Kidney (tissue), 14 donors: Measurements from ENCODE around the gene ISM1. TPM values are rescaled to one million over a fixed set of nuclear protein-coding genes. Genes with fewer than 3 reads are reported as not detected.

Experiments
- DNase-seq, 5 donors: peaks; one replicate each; pipeline ENCODE4 v3.0.0-alpha.2; 2013 to 2020
- FAIRE-seq: peaks from 2 replicates; lab custom pipeline; 2012; peaks lifted over from hg19 to GRCh38; lab: Jason Lieb, UNC
- H3K27ac ChIP-seq, 2 donors: one replicate each; pipeline ENCODE4 v1.7.0; 2013; ENCODE audit warnings: low read depth in 2 of 2, low read length in 2 of 2, inconsistent platforms in 1 of 2
- H3K27me3 ChIP-seq: one replicate; pipeline ENCODE4 v1.7.1; 2013; ENCODE audit warnings: low read length, inconsistent platforms; ENCODE audit not compliant: control insufficient read depth, insufficient read depth
- H3K36me3 ChIP-seq, 3 donors: one replicate each; pipeline versions ENCODE4 v1.7.0 to v1.7.1; 2013; ENCODE audit warnings: low read length in 3 of 3, control low read depth in 1 of 3, inconsistent platforms in 1 of 3; ENCODE audit not compliant: insufficient read depth in 3 of 3, control insufficient read depth in 2 of 3
- H3K4me1 ChIP-seq, 3 donors: one replicate each; pipeline versions ENCODE4 v1.7.0 to v1.7.1; 2013; ENCODE audit warnings: low read length in 3 of 3, inconsistent platforms in 1 of 3, low read depth in 1 of 3; ENCODE audit not compliant: control insufficient read depth in 2 of 3, insufficient read depth in 2 of 3
- H3K4me3 ChIP-seq, 3 donors: one replicate each; pipeline versions ENCODE4 v1.7.0 to v1.8.1; 2013; ENCODE audit warnings: low read length in 3 of 3, control low read depth in 1 of 3, inconsistent platforms in 1 of 3
- H3K9ac ChIP-seq, 3 donors: one replicate each; pipeline versions ENCODE4 v1.7.0 to v1.7.1; 2013; ENCODE audit warnings: low read length in 3 of 3, control low read depth in 1 of 3, inconsistent platforms in 1 of 3
- H3K9me3 ChIP-seq, 3 donors: one replicate each; pipeline versions ENCODE4 v1.7.0 to v1.7.1; 2013; ENCODE audit warnings: low read length in 3 of 3, control low read depth in 1 of 3, inconsistent platforms in 1 of 3; ENCODE audit not compliant: control insufficient read depth in 2 of 3, insufficient read depth in 1 of 3
- CTCF ChIP-seq: IDR thresholded peaks from 3 replicates; pipeline ENCODE4 v1.5.1; 2012; ENCODE audit warnings: mild to moderate bottlenecking, moderate library complexity, borderline replicate concordance; ENCODE audit not compliant: insufficient read depth; ENCODE audit errors: extremely low read depth
- intact Hi-C: fragments of 100-400 bp; cut with DNase I; formaldehyde crosslinking; loops from one replicate; pipeline ENCODE4 v1.11.1; 2022
- polyA plus RNA-seq: library from polyadenylated mRNA; stranded (reverse); fragments of 350-450 nt; fragmentation: Illumina TruSeq; extraction: RNeasy Lipid Tissue Mini Kit (QIAGEN cat#74804); gene quantifications from one replicate; pipeline ENCODE4 v1.2.3, GENCODE V29; 2014; ENCODE audit warnings: low read depth, low replicate concordance; ENCODE audit not compliant: insufficient read depth
- total RNA-seq: library from RNA; stranded (reverse); fragmentation: NEBNext Ultra II Directional; extraction: Animal tissue kit (Norgen Biotek cat#: 25700); gene quantifications from one replicate; pipeline ENCODE4 v1.2.1, GENCODE V29; 2021
- donor health status: control.
- donor health status: control.
- donor health status: control.
- donor health status: control.
- donor health status: control.
- donor health status: DM: yes; HTN: yes; CAD: no.
- donor health status: Normal renal cell carcinoma (clear cell type).

Gene ISM1
- total and polyA plus RNA-seq, 2 donors from 2014 or later, result 2.0 to 2.6 TPM

GRCh38 chr20:13290724-13291123, 69.7 kb downstream of the ISM1 start:
- Histone ChIP-seq H3K36me3 (no peaks in the 10 kb centered on the region), H3K27me3 (no peaks in the 10 kb centered on the region), H3K9ac (peak overlapping the region in 1 of 3 donors; percentile 47), H3K4me3 (peak overlapping the region in 2 of 3 donors; percentile 25 to 56), H3K9me3 (no peaks in the 10 kb centered on the region), H3K27ac (peak overlapping the region; percentile 76 to 90), H3K4me1 (peaks cover 0 to 2% (median 0%) of the 10 kb centered on the region in 3 donors)
- intact Hi-C loops, result no loop called here
- TF ChIP-seq CTCF, result no peak
- no peak for DNase-seq
- no peak for FAIRE-seq

GRCh38 chr20:13291157-13291556, 70.1 kb downstream of the ISM1 start:
- Histone ChIP-seq H3K4me1 (peaks cover 0 to 4% (median 2%) of the 10 kb centered on the region in 3 donors), H3K9ac (peak overlapping the region in 1 of 3 donors; percentile 47), H3K27ac (peak overlapping the region; percentile 76 to 90), H3K9me3 (no peaks in the 10 kb centered on the region), H3K27me3 (no peaks in the 10 kb centered on the region), H3K4me3 (peak overlapping the region in 2 of 3 donors; percentile 25 to 56), H3K36me3 (no peaks in the 10 kb centered on the region)
- DNase-seq, result no peak
- FAIRE-seq, result no peak
- intact Hi-C loops, result no loop called here
- no peak for TF ChIP-seq CTCF

GRCh38 chr20:13292201-13292885, 71.3 kb downstream of the ISM1 start:
- DNase-seq (no peak), FAIRE-seq (no peak)
- H3K27ac ChIP-seq, result no peak overlapping the region
- H3K9ac ChIP-seq, result no peak overlapping the region
- intact Hi-C loops, result no loop called here
- peaks cover 0 to 6% (median 4%) of the 10 kb centered on the region in 3 donors for H3K4me1 ChIP-seq
- no peak overlapping the region for H3K4me3 ChIP-seq
- no peaks in the 10 kb centered on the region for H3K9me3 ChIP-seq
- H3K36me3 ChIP-seq, result no peaks in the 10 kb centered on the region
- H3K27me3 ChIP-seq, result no peaks in the 10 kb centered on the region
- no peak for TF ChIP-seq CTCF
